Measurements from ENCODE around the gene LHPP.
"Not testable (repeated sequence)": the region's sequence is repeated elsewhere in the genome, so short reads cannot be mapped to it uniquely, and the experiment has no call there.

Gene LHPP

DNA sequence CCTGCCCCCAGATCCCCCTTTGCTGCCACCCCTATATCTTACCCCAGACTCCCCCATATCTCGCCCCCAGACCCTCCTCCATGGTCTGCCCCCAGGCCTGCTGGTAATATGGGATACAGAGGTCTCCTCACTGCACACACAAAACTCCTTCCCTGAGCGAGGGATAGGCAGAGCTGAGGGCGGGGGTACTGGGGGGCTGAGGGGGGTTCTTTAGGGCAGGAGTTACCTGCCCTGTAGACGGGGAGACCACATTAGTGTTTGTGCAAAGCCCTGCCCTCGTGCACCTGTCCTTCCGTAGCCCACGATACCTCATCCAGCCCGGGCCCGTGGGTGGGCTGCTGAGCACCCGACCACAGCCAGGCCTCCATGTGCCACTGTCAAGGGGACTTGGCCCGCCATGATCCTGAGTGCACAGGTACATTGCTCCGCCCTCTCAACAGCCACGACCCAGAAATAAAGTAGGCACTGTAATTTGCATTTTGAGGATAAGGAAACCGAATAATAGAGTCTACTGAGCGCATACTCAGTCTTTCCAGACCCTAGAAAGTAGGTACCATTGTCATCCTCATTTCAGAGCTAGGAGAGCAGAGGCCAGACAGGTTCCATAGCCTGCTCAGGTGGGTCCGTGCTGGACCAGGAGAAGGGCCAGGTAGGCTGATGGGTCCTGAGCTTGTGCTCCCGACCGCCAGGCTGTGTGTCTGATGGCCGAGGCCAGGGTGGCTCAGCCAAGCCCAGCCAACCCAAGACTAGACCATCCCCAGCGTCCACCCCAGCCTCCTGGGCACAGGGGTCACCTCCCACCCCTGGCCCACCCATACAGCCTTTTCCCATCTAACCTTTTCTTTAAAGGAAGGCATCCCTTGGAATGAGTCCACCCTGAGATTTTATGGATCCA is 115.2 kb downstream of the LHPP start:
- no peak for DNase-seq

DNA sequence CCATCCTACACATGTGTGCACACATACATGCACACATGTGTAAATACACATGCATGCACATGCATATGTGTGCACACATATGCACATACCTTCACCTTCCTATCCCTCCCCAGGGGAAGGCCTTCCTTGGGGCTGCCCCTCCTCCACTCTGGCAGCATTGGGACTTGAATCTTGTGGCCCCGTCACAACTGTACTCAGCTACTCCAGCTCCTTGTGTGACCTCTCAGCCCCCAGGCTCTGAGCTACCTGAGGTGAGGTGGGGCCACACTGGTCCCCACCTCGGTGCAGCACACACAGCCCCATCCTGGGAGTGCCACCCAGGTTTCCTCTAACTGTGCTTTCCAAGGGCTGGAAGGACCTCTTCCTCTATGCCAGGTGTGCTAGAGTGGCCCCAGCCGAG is 116.0 kb downstream of the LHPP start:
- DNase-seq: no peak

DNA sequence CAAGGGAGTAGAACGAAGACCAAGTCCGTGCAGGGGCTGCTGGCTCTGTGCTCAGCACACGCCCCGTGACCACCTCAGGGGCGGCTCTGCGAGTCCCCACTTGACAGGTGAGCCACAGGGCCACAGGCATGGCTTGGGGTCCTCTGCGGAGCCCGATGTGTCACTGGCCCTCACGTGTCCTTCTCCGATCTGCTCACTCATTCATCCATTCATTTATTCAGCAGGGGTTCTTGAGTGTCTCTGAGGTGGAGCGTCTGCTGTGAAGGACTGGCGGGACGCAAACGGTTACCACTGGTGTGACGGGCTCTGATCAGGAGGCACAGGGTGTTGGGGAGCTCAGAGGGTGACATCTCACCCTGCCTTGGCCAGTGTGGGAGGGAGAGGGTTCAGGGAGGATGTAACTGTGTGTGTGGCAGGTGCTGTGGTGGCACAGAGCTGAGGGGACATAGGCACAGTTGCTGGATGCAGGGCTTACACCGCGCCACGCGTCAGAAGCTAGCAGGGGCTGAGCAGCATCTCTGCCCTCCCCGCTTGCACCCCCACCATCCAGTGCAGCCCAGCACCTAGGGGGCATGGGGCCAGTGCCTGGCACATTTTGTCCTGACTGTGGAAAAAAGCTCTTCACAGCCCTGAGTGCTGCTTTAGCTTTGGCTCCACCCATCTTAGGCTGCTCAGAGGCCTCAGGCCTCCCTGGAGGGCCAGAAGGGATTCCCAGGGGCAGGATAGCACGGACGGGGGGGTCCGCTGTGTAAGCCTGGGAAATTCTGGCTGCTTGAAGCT is 116.8 kb downstream of the LHPP start:
- DNase-seq: no peak

DNA sequence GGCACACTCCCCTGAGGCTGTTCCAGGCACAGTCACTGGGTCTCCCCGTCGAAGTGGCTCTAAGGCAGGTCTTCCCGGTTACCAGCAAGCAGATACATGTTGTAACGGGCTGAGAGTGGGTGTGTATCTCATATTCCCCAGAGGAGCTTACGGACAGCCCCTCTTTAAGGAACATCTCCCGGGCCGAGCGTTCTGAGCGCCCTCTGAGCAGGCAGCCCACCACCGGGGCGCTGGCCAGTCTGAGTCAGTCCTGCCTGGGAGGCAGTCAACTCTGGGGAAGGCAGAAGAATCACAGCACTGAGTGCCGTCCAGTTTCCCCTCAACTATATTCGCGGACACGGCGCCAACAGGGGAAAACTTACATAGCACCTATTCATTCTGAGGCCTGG is 117.4 kb downstream of the LHPP start:
- no peak for DNase-seq

DNA sequence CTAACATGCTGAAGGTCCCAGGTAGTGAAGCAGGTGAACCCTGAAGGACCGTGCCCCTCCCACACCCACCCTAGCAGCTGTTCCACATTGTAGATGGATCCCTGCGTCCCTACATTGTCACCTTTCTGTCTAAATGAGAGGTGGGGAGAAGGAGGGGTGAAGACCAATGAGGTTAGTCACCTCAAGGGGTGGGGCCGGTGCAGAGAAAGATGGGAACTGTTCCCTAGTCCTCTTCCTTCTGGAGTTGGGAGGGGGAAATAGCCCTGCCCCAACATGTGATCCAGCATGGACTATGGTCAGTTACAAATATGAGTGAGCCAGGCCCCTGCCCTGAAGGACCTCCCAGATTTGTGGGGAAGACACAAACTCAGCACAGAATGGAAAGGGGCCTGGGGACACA is 124.5 kb downstream of the LHPP start:
- no peak for DNase-seq

DNA sequence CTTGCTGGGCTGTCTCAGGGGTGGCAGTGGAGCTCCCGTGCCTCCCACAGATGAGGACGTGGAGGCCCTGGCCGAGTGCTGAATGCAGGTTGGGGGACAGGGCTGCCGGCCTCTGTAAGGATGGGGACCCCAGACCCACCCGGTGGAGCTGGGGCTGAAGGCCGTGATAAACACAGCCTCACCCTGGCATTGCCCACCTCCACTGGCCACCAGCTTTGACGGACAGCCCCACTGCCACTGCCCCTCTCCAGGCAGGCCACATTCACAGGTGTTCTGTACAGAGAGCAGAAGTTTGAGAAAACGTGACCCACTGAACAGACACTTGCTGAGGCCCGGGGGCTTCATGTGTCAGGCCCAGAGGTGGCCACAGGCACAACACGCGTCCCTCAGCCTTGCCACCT is 126.2 kb downstream of the LHPP start:
- DNase-seq: no peak

DNA sequence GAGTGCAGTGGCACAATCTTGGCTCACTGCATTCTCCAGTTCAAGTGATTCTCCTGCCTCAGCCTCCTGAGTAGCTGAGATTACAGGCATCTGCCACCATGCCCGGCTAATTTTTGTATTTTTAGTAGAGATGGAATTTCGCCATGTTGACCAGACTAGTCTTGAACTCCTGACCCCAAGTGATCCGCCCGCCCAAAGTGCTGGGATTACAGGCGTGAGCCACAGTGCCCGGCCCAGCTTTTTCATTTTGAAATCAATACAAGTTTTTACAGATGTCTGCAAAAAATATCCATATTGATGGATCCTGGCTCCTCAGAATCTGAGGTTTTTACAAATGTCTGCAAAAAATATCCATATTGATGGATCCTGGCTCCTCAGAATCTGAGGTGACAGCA is 126.7 kb downstream of the LHPP start:
- DNase-seq: not testable (repeated sequence)

DNA sequence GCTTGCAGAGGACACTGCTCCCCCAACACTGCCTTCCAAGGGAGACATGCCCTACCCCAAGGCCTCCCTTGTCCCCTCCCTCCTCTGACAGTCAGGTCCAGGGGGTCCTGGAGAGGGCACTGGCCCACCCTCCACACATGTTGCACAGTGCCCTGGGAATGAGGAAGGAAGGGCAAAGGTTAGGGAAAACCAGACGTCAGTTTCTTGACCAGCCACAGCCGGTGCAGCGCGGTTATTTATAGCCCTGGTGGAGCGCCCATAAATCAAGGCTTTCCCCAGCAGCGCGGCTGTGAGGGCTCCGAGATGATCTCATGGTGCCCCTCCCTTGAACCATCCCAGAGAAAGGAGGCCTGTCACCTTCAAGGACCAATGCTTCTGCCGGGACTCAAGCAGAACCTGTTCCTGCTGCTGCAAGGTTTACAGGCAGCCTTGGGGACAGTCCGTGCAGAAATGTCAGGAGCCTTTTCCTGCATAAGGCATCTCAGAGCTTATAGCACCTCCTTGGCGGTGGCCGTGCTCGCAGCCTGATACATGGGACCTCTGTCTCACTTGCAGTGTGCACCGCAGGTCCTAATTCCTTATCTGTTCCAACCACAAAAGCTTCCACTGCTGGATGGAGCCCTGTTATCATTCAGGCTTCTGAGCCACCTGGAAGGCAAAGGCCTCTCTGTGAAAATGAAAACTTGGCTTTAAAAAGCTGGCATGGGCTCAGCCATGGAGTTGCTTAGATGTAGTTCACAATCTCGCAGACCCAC is 127.3 kb downstream of the LHPP start:
- no peak for DNase-seq

DNA sequence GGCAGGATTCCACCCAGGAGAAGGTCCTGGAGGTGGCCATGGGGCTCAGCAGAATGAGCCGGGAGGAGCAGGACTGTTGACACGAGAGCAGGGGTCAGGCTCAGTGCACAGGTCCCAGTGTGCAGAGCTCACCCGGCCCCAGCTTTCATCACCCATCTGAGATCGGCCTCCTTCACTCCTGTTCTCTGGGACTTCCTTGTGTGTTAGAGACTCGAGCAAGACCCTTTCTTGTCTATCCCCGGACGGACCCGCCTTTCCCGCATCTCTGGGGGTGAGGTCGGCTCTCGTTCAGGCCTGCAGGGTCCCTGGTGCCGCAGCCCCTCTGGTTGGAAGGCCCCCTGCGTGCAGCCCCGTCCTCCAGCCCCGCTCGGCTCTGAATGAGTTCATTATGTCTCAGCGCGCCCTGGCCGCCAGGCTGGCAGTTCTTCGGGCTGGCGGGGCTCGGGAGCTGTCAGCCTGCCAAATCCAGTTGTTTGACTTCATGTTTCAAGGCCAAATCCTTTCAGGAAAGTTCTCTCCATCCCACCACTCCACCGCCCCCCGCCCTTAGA is 127.9 kb downstream of the LHPP start:
- no peak for DNase-seq

DNA sequence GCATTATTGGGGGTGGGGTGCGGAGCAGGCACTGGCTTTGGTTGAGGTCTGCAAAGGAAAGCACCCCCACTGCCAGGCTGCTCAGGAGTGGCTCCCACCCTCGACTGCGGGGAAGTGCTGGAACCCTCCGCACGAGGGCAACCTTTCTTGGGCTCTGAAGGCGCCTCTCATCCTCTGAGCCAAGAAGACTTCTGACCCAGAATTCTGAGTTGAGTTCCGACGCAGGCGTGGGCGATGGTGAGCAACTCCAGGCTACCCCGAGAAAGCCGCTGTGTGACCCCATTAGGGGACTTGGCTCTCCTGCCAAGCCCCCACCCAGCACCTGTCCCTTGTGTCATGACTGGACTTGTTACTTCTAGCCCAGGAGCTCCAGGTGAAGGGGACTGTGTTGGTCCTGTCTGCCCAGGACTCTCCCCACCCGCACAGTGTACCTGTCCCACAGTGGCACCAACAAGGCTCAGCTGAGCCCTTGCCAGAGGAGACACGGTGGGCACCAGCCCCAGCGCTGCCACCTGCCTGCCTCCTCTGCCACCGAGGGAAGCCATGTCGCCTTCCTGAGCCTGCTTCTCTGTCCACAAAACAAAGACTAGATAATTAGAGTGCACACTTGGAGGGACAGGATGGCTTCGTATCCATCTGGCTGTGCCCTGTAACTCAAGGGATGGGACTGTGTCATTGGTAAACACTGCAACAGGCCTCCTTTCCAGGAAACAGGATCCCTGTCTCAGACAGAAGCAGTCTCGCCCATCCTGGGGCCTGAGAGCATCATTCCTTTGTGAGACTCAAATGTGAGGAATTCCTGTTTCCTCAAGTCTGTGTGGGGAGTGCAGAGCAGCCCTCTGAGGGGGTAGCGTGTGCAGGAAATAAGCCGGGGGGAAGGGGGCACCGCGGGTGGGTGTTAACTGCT is 128.8 kb downstream of the LHPP start:
- DNase-seq: no peak

DNA sequence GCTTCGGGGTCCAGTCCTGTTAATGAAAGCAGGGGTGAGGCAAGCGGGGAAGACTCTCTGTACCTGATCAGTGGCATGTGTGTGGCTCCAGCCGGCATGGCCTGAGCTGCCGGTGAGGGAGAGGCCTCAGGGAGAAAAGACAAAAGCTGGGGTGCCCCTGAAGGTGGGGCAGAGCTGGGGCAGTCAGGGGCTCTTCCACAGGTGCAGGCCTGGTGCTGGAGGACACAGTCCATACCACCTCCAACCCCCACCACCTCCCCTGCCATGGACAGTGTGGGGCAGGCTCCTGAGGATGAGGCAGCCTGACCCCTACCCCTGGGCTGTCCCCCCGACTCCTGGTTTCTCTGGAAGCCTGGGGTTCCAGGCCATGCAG is 129.5 kb downstream of the LHPP start:
- DNase-seq: no peak

DNA sequence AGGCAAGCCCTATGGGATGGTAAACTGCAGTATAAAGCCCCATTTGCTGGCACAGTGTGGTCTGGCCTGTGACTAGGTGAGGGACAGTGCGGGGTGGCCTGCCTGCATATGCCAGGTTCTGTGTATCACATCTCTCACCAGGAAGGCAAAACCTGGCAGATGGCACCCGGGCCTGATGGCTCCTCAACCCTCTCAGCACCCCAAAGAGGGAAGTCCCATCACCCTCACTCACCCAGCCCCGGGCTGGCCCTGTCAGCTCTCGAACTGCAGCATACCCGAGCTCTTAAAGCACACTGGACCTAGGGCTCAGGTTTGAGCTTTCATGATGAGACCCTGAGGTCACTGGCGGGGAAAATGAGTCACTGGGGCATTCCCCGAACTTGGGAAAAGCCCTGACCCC is 130.5 kb downstream of the LHPP start:
- no peak for DNase-seq

DNA sequence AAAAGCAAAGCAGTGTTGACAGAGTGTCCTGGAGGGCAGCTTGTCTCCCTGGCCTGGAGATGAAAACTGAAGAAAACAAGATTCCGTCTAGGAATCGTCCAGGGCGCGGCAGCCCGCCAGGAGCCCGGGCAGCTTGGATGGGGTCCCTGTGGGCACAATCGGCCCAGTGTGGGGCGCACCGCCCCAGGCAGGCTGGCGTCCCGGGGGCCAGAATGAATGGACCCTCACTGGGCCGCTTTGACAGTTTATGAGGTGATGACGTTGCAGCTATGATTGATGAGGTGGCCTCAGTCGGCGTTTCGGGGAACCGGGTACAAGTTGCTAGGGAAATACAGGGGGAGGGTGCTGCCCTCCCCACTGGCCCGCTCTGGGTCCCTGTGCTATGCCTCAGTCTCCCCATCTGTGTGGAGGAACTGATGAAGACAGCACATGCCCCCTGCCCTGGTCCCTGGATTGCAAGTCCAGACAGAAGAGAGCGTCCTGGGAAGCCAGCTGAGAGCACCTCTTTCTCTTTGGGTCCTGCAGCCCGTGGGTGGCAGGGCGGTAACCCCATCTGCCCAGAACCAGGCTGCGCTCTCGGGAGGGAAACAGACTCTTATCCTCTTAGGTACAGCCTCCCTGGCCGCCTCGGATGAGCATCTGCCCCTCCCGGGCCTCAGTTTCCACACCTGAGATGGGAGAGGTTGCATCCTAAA is 131.3 kb downstream of the LHPP start:
- no peak for DNase-seq

DNA sequence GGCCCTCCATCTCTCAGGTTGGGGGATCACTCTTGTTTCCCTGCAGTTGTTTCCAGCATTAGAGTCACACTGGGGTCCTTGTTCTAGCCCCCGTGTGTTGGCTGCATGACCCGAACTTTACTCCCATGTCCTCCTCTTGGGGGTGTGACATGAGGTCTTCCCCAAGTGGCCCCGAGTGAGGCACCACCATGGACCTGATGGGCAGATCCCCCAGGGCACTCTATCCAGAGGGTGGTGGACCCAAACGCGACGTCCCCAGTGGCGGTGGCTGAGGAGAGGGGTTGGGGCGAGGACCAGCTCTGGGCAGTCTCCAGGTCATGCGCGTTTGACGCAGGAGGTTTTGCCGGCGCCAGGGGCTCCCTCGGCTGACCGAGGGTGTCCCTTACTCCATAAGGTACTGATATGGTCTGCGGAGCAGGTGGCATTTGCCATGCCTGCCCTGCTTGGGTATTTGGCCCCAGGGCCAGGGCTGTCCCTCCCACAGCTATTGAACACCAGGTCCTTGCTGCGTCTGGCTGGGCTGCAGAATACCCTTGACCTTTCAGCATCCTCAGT is 131.9 kb downstream of the LHPP start:
- DNase-seq: no peak

DNA sequence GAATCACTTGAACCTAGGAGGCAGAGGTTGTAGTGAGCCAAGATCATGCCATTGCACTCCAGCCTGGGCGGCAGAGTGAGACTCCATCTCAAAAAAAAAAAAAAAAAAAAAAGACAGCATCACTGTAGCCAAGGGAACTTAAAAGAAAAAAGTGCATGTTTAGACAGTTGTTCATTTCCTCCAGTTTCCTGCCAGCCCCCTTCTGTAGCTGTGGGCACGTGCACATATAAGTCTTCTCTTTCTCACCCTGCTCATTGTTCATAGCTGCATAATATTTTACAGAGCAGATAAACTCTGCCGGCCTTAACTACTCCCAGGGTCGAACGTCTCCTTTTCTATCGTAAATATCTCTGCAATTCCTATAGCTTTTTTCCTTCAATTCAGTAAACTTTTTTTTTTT is 132.6 kb downstream of the LHPP start:
- no peak for DNase-seq

DNA sequence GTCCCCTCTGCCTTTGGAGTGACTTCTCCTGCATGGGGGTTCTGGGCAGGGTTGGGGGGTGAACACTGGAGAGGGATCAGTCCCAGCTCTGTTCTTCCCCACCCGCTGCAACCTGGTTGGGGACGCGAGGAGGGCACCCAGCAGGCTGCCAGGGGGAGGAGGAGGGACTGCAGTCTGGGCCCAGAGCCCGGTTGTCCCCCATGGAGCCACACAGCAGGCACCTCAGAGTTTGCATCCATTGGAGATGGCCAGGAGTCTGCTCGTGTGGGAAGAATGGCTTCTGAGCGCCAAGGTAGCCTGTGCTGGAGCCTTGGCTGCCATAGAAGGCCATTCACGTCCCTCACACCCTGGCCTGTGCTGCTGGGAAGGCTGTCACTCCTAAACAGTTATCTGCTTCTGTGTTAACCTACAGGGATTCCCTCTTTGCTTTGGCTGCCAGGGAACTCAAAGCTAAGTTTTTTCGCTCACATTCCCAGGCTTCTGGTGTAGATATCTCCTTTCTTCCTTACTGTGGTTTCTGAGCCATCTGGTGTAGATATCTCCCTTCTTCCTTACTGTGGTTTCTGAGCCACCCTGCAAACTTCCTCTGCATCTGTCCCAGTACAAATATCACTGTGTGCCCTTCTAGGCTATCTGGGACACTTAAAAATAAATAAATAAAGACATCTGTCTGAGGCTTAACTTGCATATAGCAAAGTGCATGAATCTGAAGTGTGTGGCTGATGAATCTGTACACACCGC is 133.7 kb downstream of the LHPP start:
- no peak for DNase-seq

DNA sequence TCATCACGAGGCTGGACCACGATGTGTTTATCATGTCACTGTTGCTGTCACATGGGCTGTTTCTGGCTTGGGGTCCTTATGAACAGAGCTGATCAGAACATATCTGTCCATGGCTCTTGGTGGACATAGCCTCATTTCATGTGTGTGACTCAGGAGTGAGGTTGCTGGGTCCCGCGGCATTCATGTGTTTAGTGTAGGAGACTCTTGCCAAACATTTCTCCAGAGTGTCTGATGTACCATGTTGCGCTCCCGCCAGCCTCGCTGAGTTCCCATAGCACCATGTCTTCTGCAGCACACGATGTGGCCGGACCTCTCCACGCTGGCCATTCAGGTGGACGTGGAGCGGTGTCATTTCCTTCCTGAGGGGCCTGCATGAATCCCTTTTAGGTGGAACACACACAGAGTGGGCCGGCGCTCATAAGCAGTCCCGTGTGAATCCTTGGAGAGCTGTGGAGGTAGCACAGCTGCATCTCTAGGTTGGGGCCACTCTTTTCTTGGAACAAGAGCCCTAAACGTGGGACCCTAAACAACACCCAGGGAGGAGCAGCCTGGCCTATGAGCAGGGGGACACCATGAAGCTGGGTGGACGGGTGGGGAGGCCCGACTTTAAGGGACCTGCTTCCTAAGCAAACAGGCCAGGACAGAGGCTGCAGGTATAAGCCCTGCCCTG is 134.6 kb downstream of the LHPP start:
- DNase-seq: no peak

DNA sequence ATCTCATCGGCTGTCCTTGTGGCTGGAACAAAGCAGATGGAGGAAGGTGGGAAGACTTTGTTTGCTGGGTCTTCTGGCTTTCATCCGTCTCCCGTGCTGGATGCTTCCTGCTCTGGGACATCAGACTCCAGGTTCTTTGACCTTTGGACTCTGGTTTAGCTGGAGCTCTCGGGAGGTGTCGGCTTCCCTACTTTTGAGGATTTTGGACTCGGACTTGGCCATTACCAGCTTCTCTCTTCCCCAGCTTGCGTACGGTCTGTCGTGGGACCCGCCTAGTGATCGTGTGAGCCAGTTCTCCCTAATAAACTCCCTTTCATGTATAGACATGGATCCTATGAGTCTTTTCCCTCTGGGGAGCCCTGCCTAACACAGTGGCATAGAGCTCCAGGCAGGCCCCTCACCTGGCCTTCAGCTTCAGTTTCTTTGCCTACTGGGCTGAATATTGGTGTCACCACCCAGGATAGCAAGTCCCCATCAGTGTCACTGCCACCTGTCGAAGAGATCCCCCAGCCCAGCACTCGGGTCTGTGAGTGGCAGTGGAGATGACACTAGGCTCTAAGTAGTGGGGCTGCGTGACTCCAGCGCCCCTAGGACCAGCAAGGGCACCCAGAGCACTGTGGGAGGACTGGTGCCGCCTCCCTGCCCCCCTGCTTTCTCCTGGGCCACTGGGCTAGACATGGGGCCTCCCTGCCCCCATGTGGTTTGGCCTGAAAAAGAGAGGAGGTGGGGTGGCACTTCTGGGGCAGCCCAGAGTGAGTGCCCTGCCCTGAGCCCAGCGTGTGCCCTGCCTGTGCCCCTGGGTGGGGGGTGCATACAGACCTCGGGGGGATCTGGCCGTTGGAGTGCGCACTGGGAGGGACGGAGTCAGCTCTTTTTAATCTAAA is 135.6 kb downstream of the LHPP start:
- no peak for DNase-seq

DNA sequence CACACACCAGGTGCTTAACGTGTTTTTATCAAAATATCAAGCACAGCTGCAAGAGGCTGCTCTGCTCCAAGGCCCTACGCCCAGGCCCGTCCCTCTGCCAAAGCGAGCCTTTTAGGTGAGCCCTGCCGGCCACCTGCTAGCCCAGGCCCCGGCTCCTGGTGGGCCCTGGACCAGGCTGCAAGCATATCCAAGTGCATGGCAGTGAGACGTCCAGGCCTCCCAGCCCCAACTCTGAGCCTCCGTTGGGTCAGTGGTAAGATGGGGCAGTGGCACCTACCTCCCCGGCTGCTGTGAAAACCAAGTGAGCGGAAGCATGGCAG is 136.2 kb downstream of the LHPP start:
- DNase-seq: no peak
